ENCODE results near the gene WDR72. TPM values are rescaled to one million over a fixed set of nuclear protein-coding genes. Genes with fewer than 3 reads are reported as not detected.
"Not testable (repeated sequence)": the region's sequence is repeated elsewhere in the genome, so short reads cannot be mapped to it uniquely, and the experiment has no call there.

The WDR72 gene
- total RNA-seq, 2 experiments from 2014 or later: not detected

DNA sequence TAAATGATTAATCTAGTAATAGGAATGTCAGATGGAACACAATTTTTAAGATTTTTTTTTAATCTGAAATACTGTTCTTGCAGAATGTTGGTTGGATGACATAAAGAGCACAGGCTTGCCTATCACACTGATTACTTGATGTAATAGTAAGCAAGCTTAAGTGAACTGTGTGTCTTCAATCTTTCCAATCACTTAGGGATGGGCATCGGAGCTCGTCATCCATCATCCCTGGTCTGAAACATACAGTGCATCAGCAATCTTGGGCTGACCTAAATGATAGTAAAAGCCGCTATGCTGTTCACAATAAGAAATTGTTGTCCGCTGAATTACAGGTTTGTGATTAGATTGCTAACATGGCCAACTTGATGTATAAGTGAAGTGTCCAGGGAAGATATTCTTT is 195.8 kb downstream of the WDR72 start:
- no peaks in the 10 kb centered on the region for H3K9me3 Mint-ChIP-seq
- no peaks in the 10 kb centered on the region for H3K4me1 Mint-ChIP-seq
- no peak overlapping the region for H3K4me3 Mint-ChIP-seq
- H3K36me3 Mint-ChIP-seq (ENCODE audit: low read depth): no peaks in the 10 kb centered on the region
- ChIA-PET POLR2A (no interaction called here), CTCF (no interaction called here)
- DNase-seq: no peak
- no peak overlapping the region for H3K27ac Mint-ChIP-seq
- H3K27me3 Mint-ChIP-seq: peaks cover 2% of the 10 kb centered on the region

DNA sequence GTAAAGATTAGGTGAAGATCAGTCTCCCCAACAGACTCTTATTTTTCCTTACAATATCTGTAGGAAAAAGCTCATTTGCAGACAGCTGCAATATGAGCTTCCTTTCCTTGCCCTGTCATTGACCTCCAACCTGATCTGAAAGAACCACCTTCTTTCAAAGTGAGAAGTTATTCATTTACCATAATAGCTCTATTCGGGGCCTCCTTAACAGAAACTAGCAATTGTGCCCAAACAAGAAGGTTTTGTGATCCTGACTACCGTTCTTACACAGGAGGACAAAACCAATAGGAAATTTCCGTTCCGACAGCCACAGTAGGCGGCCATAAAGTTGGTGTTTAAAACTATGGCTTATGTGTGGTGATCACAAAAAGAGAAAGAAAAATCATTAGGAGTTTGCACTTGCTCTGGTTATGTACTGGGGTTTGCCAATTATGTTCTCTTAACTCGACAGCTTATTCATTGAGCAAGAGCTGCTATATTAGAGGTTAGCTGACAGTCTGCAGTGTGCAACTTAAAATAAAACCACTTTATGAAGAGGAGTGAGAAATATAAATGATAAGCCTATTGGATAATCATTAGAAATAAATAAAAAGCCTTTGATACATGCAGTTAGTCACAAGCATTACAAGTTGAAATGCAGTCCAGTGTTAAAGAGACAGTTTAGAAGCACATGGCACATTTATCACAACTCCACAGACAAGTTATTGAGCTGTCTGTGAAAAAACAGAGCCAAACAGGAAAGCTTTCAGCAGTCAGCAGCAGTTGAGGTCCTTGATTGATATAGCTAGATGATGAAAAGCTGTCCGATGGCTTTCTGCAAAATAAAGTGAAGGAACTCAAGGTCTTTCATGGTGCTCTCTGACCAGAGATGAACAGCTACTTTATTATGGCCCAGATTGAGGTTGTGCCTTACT is 199.8 kb downstream of the WDR72 start:
- Mint-ChIP-seq H3K4me3 (no peak overlapping the region), H3K4me1 (peaks cover 2% of the 10 kb centered on the region), H3K9me3 (no peaks in the 10 kb centered on the region), H3K27ac (no peak overlapping the region), H3K36me3 (ENCODE audit: low read depth) (no peaks in the 10 kb centered on the region), H3K27me3 (peaks cover 5% of the 10 kb centered on the region)
- CTCF ChIA-PET: no interaction called here
- DNase-seq: no peak
- POLR2A ChIA-PET: no interaction called here

DNA sequence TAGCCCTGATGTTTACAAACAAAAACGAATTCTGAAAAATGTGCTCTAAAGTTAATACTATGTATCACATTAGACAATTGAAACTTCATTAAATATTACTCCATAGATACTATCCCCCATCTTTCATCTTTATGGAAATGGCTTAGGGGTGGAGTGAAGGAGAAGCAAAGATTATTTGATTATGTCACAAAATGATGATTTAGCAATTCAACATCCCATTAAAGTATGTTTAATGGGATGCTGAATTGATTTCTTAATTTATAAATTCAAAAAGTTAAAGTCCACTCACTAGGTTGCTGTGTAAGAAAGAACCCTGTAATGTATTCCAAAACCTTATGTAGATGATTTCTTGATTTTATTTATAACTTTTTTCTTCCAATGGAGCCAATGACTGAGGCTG is 201.1 kb downstream of the WDR72 start:
- ChIA-PET CTCF (no interaction called here), POLR2A (no interaction called here)
- Mint-ChIP-seq H3K27me3 (peaks cover 5% of the 10 kb centered on the region), H3K27ac (no peak overlapping the region), H3K4me3 (no peak overlapping the region), H3K36me3 (ENCODE audit: low read depth) (no peaks in the 10 kb centered on the region), H3K9me3 (no peaks in the 10 kb centered on the region), H3K4me1 (peaks cover 2% of the 10 kb centered on the region)
- no peak for DNase-seq

DNA sequence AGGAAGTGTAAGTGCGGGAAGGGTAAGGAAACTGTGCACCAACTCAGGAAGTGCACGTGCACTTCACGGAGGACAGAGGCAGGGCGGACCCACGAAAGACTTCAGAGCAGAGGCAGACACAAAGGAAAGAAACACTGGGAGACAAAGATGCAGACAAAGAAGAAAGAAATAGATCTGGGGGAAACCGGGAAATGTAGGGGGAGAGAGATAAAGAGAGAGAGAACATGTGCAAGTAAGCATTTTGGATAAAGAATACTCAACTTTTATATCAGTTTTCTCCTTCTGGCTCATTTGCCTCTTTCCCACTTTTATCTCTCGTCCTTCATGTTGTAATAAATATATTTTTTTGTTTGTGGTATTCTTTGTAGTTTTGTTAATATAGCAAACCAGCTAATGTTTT is 204.2 kb downstream of the WDR72 start:
- no peaks in the 10 kb centered on the region for H3K9me3 Mint-ChIP-seq
- no peak overlapping the region for H3K27ac Mint-ChIP-seq
- no peak overlapping the region for H3K4me3 Mint-ChIP-seq
- ChIA-PET CTCF (no interaction called here), POLR2A (no interaction called here)
- peaks cover 5% of the 10 kb centered on the region for H3K27me3 Mint-ChIP-seq
- DNase-seq: no peak
- H3K36me3 Mint-ChIP-seq (ENCODE audit: low read depth): no peaks in the 10 kb centered on the region
- H3K4me1 Mint-ChIP-seq: peaks cover 2% of the 10 kb centered on the region

DNA sequence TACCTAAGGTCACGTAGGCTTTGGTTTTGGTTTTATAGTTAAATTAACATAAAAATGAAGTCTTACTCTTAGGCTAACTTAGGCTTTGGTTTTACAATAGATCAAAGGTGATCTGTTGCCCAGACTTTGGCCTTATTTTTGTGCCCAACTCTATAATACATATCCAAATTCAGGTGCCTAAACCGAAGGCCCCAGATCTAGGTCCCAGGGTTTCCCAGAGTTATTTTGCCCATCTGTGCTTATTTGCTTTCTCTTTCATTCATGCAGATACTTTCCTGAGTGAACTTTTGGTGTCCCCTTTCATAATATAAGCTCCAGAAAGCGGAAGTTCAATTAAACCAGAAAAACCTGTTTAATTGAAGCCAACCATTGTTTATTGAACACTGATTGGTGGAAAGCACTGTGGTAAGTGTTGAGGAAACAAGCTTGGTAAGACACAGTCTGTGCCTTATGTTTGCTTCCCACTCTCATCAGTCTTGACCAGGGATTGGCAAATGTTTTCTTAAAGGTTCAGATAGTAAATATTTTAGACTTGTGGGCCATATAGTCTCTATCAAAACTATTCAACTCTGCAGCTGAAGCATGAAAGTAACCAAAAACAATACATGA is 209.7 kb downstream of the WDR72 start:
- H3K36me3 Mint-ChIP-seq (ENCODE audit: low read depth): no peaks in the 10 kb centered on the region
- no peaks in the 10 kb centered on the region for H3K9me3 Mint-ChIP-seq
- H3K27ac Mint-ChIP-seq: no peak overlapping the region
- H3K4me1 Mint-ChIP-seq: no peaks in the 10 kb centered on the region
- no peak for DNase-seq
- CTCF ChIA-PET: no interaction called here
- H3K27me3 Mint-ChIP-seq: no peaks in the 10 kb centered on the region
- H3K4me3 Mint-ChIP-seq: no peak overlapping the region
- POLR2A ChIA-PET: no interaction called here

DNA sequence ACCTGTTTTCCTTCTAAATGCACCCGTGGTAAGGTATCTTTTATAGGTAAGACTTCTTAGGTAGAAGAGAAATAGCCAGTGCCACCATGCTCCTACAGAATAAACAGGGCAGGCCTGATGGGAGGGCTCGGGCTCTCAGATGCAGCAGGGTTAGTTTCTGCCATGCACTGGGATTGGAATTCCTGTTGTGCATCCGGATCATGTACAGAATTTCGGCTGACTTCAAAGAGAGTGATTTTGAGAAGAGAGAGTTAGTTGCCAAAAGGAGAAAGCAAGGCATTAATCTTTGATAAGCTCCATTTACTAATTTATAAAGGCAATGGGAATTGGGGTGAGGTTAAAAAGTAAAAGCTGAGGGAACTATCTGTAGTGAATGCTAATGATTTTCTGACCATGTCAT is 211.2 kb downstream of the WDR72 start:
- DNase-seq: no peak
- ChIA-PET CTCF (no interaction called here), POLR2A (no interaction called here)
- no peaks in the 10 kb centered on the region for H3K9me3 Mint-ChIP-seq
- no peaks in the 10 kb centered on the region for H3K4me1 Mint-ChIP-seq
- H3K27me3 Mint-ChIP-seq: no peaks in the 10 kb centered on the region
- no peaks in the 10 kb centered on the region for H3K36me3 Mint-ChIP-seq (ENCODE audit: low read depth)
- H3K27ac Mint-ChIP-seq: no peak overlapping the region
- H3K4me3 Mint-ChIP-seq: no peak overlapping the region

DNA sequence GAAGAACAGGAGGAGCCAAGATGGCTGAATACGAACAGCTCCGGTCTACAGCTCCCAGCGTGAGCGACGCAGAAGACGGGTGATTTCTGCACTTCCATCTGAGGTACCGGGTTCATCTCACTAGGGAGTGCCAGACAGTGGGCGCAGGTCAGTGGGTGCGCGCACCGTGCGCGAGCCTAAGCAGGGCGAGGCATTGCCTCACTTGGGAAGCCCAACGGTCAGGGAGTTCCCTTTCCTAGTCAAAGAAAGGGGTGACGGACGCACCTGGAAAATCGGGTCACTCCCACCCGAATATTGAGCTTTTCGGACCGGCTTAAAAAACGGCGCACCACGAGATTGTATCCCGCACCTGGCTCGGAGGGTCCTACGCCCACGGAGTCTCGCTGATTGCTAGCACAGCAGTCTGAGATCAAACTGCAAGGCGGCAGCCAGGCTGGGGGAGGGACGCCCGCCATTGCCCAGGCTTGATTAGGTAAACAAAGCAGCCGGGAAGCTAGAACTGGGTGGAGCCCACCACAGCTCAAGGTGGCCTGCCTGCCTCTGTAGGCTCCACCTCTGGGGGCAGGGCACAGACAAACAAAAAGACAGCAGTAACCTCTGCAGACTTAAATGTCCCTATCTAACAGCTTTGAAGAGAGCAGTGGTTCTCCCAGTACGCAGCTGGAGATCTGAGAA is 218.7 kb downstream of the WDR72 start:
- H3K4me1 Mint-ChIP-seq; CTCF ChIA-PET; DNase-seq; H3K9me3 Mint-ChIP-seq; H3K4me3 Mint-ChIP-seq; POLR2A ChIA-PET; H3K27ac Mint-ChIP-seq; H3K27me3 Mint-ChIP-seq; H3K36me3 Mint-ChIP-seq (ENCODE audit: low read depth): not testable (repeated sequence)

DNA sequence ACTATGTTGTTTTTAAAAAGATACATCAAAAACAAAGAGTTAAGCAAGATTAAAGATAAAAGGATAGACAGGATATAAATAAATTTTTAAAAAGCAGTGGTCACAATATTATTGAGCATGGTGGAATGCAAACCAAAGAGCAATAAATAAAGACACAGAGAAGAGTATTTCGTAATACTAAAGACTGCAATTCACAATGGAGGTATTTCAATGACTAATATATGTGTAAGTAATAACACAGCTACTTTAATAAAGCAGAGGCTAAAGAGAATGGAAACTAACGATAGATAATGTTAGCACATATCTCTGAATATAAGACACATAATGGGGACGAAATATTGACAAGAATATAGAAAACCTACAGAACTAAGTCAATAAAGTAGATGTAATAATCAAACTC is 219.6 kb downstream of the WDR72 start:
- CTCF ChIA-PET: no interaction called here
- Mint-ChIP-seq H3K36me3 (ENCODE audit: low read depth) (no peaks in the 10 kb centered on the region), H3K9me3 (peaks cover 4% of the 10 kb centered on the region), H3K27ac (no peak overlapping the region), H3K27me3 (no peaks in the 10 kb centered on the region), H3K4me3 (no peak overlapping the region), H3K4me1 (no peaks in the 10 kb centered on the region)
- POLR2A ChIA-PET: no interaction called here
- no peak for DNase-seq

DNA sequence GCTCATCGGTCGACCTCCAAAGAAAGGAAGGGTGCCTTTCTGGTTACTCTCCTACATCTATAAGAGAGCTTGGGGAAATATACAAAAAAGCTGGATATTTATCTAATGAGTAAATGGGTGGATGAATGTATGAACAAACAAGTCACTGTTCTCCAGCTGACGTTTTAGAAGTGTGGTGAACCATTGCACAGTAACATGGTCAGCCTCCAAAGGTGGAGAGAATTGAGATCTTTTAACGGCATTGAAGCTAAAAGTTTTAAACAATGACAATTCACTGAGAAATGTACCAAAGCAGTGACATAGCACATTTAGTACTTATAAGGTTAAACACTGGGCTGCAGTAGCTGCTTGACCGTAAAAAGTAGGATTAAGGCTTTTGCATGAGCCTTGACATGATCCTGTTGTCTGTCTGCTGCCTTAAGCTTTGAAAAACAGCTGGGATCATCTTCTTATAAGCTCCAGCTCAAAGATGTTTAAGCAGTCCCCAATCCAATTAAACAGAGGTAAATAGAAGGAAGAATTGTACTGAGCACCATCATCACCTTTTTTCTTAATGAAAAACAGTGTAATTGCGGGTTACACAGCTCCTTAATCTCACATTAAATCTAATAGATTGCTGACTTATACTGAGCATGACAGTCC is 222.9 kb downstream of the WDR72 start:
- Mint-ChIP-seq H3K4me3 (no peak overlapping the region), H3K27ac (no peak overlapping the region), H3K9me3 (peaks cover 4% of the 10 kb centered on the region), H3K27me3 (no peaks in the 10 kb centered on the region), H3K36me3 (ENCODE audit: low read depth) (no peaks in the 10 kb centered on the region), H3K4me1 (no peaks in the 10 kb centered on the region)
- ChIA-PET POLR2A (no interaction called here), CTCF (interaction anchor here (1.4 kb wide), 1 partner anchor 10 kb away, joined by 3 read pairs; no protein-coding TSS in a partner anchor)
- no peak for DNase-seq

DNA sequence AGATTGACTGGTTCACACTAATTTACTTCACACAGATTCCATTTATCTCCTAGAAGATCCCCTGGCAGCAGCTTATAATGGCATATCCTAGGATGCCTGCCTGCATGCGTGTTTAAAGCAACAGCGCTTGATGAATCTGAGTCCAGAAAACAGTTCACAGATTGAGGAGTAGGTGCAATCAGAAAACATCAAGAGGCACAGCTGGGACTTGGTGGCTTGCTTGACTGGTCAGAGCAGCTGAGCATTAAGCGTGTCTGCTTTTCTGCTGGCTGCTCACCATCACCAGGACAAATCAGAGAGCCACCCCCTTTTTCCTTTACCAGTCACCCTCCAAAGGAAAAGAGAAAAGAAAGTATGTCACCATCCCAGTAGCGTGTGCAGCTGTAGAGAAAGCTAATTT is 223.6 kb downstream of the WDR72 start:
- no peak overlapping the region for H3K4me3 Mint-ChIP-seq
- no peak overlapping the region for H3K27ac Mint-ChIP-seq
- H3K27me3 Mint-ChIP-seq: no peaks in the 10 kb centered on the region
- ChIA-PET POLR2A (no interaction called here), CTCF (interaction anchor here (1.4 kb wide), 1 partner anchor 10 kb away, joined by 3 read pairs; no protein-coding TSS in a partner anchor)
- H3K36me3 Mint-ChIP-seq (ENCODE audit: low read depth): no peaks in the 10 kb centered on the region
- no peaks in the 10 kb centered on the region for H3K4me1 Mint-ChIP-seq
- H3K9me3 Mint-ChIP-seq: peaks cover 4% of the 10 kb centered on the region
- no peak for DNase-seq

DNA sequence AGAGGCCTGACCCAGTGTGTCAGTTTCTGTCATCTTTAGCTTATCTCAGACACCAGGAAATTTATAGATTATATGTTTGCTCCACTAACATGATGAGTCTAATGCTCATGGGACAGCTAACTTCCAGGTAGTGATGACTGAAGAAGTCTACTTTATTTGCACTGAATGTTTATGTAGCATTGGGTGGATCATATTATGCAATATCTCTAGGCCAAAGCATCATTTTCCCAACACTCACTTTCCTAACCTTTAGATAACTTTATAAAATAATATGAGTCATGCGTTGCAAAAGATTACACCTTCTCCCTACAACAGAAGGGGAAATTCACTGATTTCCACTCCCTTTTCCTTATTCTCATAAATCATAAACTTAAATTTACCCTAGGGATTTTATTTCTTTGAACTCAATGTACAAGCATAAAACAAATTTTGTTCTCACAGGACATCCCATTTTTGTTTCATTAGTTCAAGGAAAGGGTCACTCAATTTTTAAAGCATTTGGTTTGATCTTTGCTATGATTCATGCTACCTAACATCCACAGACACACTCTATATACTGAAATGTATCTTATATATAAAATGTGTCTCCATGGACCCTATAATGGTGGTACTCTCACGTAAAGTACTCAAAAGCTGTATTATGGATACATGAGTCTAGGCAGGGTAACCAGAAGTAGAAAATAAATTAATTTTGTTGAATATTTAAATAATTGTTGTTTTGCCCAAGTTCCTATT is 225.2 kb downstream of the WDR72 start:
- Mint-ChIP-seq H3K27me3 (no peaks in the 10 kb centered on the region), H3K4me3 (no peak overlapping the region), H3K36me3 (ENCODE audit: low read depth) (no peaks in the 10 kb centered on the region), H3K4me1 (no peaks in the 10 kb centered on the region), H3K9me3 (no peaks in the 10 kb centered on the region), H3K27ac (no peak overlapping the region)
- DNase-seq: no peak
- CTCF ChIA-PET: no interaction called here
- POLR2A ChIA-PET: no interaction called here

DNA sequence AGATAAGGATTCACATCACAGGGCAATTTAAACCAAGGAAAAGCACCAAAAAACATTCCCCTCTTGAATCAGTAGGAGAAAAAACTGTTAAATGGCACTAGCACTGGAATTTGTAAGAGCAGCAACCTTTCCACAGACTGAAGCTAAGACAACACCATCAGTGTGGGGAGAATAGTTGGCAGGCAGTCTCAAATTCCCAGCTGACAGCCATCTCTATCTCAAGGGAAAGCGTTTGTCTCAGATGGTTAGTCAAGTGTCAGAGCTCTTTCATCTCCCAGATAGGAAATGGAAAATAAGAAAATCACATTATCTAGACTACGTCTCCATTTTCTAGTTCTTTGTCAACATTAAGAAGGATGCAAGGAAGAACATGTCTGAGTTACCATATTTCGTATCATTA is 228.7 kb downstream of the WDR72 start:
- CTCF ChIA-PET: interaction anchor here (1.1 kb wide), 1 partner anchor 120 kb away, joined by 5 read pairs; no protein-coding TSS in a partner anchor
- H3K27ac Mint-ChIP-seq: no peak overlapping the region
- no peaks in the 10 kb centered on the region for H3K9me3 Mint-ChIP-seq
- H3K36me3 Mint-ChIP-seq (ENCODE audit: low read depth): no peaks in the 10 kb centered on the region
- DNase-seq: no peak
- no peaks in the 10 kb centered on the region for H3K27me3 Mint-ChIP-seq
- no peak overlapping the region for H3K4me3 Mint-ChIP-seq
- no peaks in the 10 kb centered on the region for H3K4me1 Mint-ChIP-seq
- POLR2A ChIA-PET: no interaction called here

DNA sequence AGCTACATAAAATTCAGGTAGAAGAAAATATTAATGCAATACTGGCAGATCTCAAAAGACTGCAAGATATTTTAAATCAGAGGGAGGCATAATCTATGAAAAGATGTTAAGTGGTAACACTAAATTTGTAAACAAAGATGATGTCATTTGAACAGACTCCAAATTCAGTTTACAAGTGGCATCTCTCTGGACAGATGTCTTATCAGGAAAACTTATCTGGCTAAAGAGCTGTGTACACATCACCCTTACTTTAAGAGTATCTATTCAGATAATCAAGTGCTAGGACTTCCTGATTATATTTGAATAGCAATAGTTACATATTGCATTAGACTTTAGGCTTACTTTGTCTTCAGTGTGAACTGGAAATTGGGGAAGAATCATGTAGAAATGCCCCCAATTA is 231.5 kb downstream of the WDR72 start:
- ChIA-PET CTCF (no interaction called here), POLR2A (no interaction called here)
- Mint-ChIP-seq H3K4me3 (no peak overlapping the region), H3K27ac (no peak overlapping the region), H3K36me3 (ENCODE audit: low read depth) (no peaks in the 10 kb centered on the region), H3K9me3 (no peaks in the 10 kb centered on the region), H3K27me3 (no peaks in the 10 kb centered on the region), H3K4me1 (no peaks in the 10 kb centered on the region)
- no peak for DNase-seq

All from activated CD4-positive, alpha-beta T cell treated with anti-CD3 and anti-CD28 coated beads, Interleukin-2, amount 10 ng/mL, durations not matched to agents 7 days and 5 days (primary cell).